Gastrocnemius medialis (tissue), 4 donors: ENCODE measurements around the gene HECTD4. TPM values are rescaled to one million over a fixed set of nuclear protein-coding genes. Genes with fewer than 3 reads are reported as not detected.

Experiments
- ATAC-seq, 2 donors: fragments of 150-250 bp; one replicate each; pipeline ENCODE4 v1.9.1; 2016
- DNase-seq, 2 donors: peaks; one replicate each; pipeline ENCODE4 v3.0.0-alpha.2; 2019
- H3K27ac ChIP-seq, 4 donors: fragments of 200-600 bp; sonication (generic); 1 replicate in 1 of 4; 2 replicates in 3 of 4; pipeline ENCODE4 v1.5.1; 2016 to 2018; ENCODE audit warnings: mild to moderate bottlenecking in 2 of 4, moderate library complexity in 1 of 4
- H3K27me3 ChIP-seq, 3 donors: fragments of 200-600 bp; sonication (generic) in 2 of 3; 1 replicate in 1 of 3; 2 replicates in 2 of 3; pipeline versions ENCODE4 v1.5.1 to v1.6.0; 2016 to 2019; ENCODE audit warnings: mild to moderate bottlenecking in 1 of 3, moderate library complexity in 1 of 3
- H3K36me3 ChIP-seq, 2 donors: fragments of 200-600 bp; sonication (generic) in 1 of 2; one replicate each; pipeline ENCODE4 v1.5.1; 2017 to 2018
- H3K4me1 ChIP-seq, 2 donors: fragments of 200-600 bp; sonication (generic) in 1 of 2; one replicate each; pipeline ENCODE4 v1.5.1; 2016 to 2017; ENCODE audit warnings: mild to moderate bottlenecking in 2 of 2
- H3K4me3 ChIP-seq, 4 donors: fragments of 200-600 bp; sonication (generic) in 3 of 4; 1 replicate in 1 of 4; 2 replicates in 3 of 4; pipeline ENCODE4 v1.5.1; 2016 to 2019; ENCODE audit warnings: mild to moderate bottlenecking in 2 of 4
- H3K9me3 ChIP-seq, 3 donors: fragments of 200-600 bp; sonication (generic) in 2 of 3; 1 replicate in 1 of 3; 2 replicates in 2 of 3; pipeline ENCODE4 v1.5.1; 2016 to 2019
- POLR2A ChIP-seq, 2 donors: fragments of 450-650 bp; IDR thresholded peaks; one replicate each; pipeline ENCODE4 v1.6.1; 2017; ENCODE audit warnings: antibody characterized with exemption in 2 of 2, mild to moderate bottlenecking in 2 of 2, moderate library complexity in 2 of 2
- in situ Hi-C, 4 donors: fragments of 200-750 bp; cut with MboI; loops; one replicate each; pipeline versions ENCODE4 v1.15.0 to v1.8.0; 2017; ENCODE audit warnings: low sequenced_read_pairs in 4 of 4
- intact Hi-C: fragments of 100-400 bp; cut with DNase I; formaldehyde crosslinking; loops from one replicate; pipeline ENCODE4 v1.15.1; 2023; ENCODE audit warnings: low total_unique reads
- total RNA-seq, 4 donors: library from RNA; depleted of rRNA; stranded (reverse); fragments of >200 nt; gene quantifications; one replicate each; pipeline versions ENCODE4 v1.1.0 to v1.2.3, GENCODE V29; 2016
- TF ChIP-seq, protein P1 (sequence below), 5 experiments: fragments of 450-650 bp in 3 of 5; fragments of 200-600 bp in 2 of 5; sonication (generic) in 2 of 5; IDR thresholded peaks in 4 of 5; conservative IDR thresholded peaks in 1 of 5; 1 replicate in 4 of 5; 2 replicates in 1 of 5; pipeline ENCODE4 v1.5.1; 2016 to 2019; ENCODE audit warnings: antibody characterized with exemption in 5 of 5, mild to moderate bottlenecking in 3 of 5, moderate library complexity in 3 of 5

Gene HECTD4
- total RNA-seq, 4 donors from 2014 or later: 12.9 to 23.3 (median 16.8) TPM

DNA sequence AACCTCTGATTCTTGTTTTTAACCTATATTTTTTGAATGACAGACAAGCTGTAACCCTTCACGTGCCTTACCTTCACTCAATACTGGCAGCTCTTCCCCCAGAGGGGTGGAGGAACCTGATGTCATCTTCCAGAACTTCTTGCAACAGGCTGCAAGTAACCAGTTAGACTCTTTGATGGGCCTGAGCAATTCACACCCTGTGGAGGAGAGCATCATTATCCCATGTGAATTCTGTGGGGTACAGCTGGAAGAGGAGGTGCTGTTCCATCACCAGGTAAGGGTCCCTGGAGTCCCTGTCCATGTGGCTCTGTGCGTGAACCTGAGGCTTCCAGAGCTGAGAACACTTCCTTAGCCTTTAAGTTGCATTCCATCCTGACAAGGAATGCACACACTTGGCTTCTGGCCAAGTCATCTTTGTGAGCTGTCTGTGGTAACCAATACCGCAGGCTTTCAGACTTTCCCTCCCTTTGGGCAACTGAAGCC is 234.2 kb downstream of the HECTD4 start:
- ATAC-seq (no peak), DNase-seq (no peak)
- intact Hi-C loops (no loop called here), in situ Hi-C loops (no loop called here)
- Histone ChIP-seq H3K27ac (no peak overlapping the region), H3K9me3 (no peaks in the 10 kb centered on the region), H3K27me3 (no peaks in the 10 kb centered on the region), H3K4me1 (no peaks in the 10 kb centered on the region), H3K4me3 (no peak overlapping the region), H3K36me3 (peaks cover 0 to 87% of the 10 kb centered on the region in 2 donors)
- TF ChIP-seq, protein P1, sequence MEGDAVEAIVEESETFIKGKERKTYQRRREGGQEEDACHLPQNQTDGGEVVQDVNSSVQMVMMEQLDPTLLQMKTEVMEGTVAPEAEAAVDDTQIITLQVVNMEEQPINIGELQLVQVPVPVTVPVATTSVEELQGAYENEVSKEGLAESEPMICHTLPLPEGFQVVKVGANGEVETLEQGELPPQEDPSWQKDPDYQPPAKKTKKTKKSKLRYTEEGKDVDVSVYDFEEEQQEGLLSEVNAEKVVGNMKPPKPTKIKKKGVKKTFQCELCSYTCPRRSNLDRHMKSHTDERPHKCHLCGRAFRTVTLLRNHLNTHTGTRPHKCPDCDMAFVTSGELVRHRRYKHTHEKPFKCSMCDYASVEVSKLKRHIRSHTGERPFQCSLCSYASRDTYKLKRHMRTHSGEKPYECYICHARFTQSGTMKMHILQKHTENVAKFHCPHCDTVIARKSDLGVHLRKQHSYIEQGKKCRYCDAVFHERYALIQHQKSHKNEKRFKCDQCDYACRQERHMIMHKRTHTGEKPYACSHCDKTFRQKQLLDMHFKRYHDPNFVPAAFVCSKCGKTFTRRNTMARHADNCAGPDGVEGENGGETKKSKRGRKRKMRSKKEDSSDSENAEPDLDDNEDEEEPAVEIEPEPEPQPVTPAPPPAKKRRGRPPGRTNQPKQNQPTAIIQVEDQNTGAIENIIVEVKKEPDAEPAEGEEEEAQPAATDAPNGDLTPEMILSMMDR (IDR thresholded peaks at IDR 0.05 in 4 of 5, conservative IDR thresholded peaks at IDR 0.05 in 1 of 5): no peak
- no peak for TF ChIP-seq POLR2A (IDR thresholded peaks at IDR 0.05)

DNA sequence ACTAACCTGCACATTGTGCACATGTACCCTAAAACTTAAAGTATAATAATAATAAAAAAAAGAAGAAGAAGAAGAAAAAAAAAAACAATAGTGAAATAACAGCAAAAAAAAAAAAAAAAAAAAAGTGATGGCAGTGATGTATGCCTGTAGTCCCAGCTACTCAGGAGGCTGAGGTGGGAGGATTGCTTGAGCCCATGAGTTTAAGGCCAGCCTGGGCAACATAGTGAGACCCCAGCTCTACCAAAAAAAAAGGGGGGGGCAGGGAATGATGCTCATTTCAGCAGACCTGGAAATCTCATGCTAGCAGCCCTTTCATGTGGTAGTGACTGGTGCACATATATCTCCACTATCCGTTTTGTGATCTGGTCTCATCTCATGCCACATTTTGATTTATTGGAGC is 236.1 kb downstream of the HECTD4 start:
- Histone ChIP-seq H3K4me1 (no peaks in the 10 kb centered on the region), H3K9me3 (no peaks in the 10 kb centered on the region), H3K36me3 (peaks cover 0 to 87% of the 10 kb centered on the region in 2 donors), H3K4me3 (no peak overlapping the region), H3K27ac (no peak overlapping the region), H3K27me3 (no peaks in the 10 kb centered on the region)
- ATAC-seq (no peak), DNase-seq (no peak)
- TF ChIP-seq, protein P1 (IDR thresholded peaks at IDR 0.05 in 4 of 5, conservative IDR thresholded peaks at IDR 0.05 in 1 of 5): no peak
- TF ChIP-seq POLR2A (IDR thresholded peaks at IDR 0.05): no peak
- in situ Hi-C loops: no loop called here
- intact Hi-C loops: no loop called here

DNA sequence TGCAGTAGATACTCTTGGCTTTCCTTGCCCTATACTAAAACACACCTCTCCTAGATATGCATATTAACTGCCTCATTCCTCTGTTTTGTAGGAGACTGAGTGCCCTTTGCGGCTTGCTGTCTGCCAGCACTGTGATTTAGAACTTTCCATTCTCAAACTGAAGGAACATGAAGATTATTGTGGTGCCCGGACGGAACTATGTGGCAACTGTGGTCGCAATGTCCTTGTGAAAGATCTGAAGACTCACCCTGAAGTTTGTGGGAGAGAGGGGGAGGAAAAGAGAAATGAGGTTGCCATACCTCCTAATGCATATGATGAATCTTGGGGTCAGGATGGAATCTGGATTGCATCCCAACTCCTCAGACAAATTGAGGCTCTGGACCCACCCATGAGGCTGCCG is 241.5 kb downstream of the HECTD4 start:
- Histone ChIP-seq H3K4me3 (no peak overlapping the region), H3K27me3 (no peaks in the 10 kb centered on the region), H3K36me3 (peaks cover 0 to 93% of the 10 kb centered on the region in 2 donors), H3K9me3 (no peaks in the 10 kb centered on the region), H3K27ac (no peak overlapping the region), H3K4me1 (no peaks in the 10 kb centered on the region)
- DNase-seq (no peak), ATAC-seq (no peak)
- TF ChIP-seq, protein P1 (IDR thresholded peaks at IDR 0.05 in 4 of 5, conservative IDR thresholded peaks at IDR 0.05 in 1 of 5): no peak
- TF ChIP-seq POLR2A (IDR thresholded peaks at IDR 0.05): no peak
- intact Hi-C loops: no loop called here
- in situ Hi-C loops: no loop called here

DNA sequence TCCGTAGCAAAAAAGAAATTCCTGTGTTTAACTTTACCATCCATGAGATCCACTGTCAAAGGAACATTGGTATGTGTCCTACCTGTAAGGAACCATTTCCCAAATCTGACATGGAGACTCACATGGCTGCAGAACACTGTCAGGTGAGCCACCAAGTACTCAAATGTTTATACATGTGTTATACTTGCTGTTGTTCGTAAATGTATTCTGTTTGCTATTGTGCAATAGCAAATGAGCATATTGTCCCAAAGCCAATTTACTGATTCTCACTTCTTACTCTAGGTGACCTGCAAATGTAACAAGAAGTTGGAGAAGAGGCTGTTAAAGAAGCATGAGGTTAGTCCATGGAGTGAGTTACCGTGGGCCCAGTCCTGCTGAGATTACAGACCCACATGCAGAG is 247.5 kb downstream of the HECTD4 start:
- no peak for DNase-seq
- Histone ChIP-seq H3K4me3 (no peak overlapping the region), H3K36me3 (peaks cover 0 to 53% of the 10 kb centered on the region in 2 donors), H3K27ac (no peak overlapping the region), H3K9me3 (no peaks in the 10 kb centered on the region), H3K4me1 (peaks cover 9 to 18% of the 10 kb centered on the region in 2 donors), H3K27me3 (no peaks in the 10 kb centered on the region)
- no peak for ATAC-seq
- intact Hi-C loops (no loop called here), in situ Hi-C loops (no loop called here)
- no peak for TF ChIP-seq POLR2A (IDR thresholded peaks at IDR 0.05)
- TF ChIP-seq, protein P1 (IDR thresholded peaks at IDR 0.05 in 4 of 5, conservative IDR thresholded peaks at IDR 0.05 in 1 of 5): no peak

DNA sequence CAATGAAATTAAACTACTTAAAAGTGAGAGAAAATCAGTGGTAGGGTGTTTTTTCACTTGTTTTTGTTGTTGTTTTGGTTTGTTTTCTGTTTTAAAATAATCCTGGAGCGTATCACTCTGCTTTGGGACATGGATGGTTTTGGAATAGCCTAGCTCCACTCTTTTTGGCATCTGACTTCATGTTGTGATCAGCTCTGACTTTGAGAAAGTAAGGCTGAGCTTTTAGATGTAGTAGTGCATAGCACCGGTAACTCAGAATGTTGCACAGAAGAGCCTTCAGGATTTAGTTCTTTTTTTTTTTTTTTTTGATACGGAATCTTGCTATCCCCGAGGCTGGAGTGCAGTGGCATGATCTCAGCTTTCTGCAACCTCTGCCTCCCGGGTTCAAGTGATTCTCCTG is 248.8 kb downstream of the HECTD4 start:
- intact Hi-C loops: no loop called here
- Histone ChIP-seq H3K9me3 (no peaks in the 10 kb centered on the region), H3K4me3 (no peak overlapping the region), H3K4me1 (peaks cover 10 to 24% of the 10 kb centered on the region in 2 donors), H3K36me3 (peaks cover 0 to 41% of the 10 kb centered on the region in 2 donors), H3K27me3 (no peaks in the 10 kb centered on the region), H3K27ac (no peak overlapping the region)
- ATAC-seq (no peak), DNase-seq (no peak)
- in situ Hi-C loops: no loop called here
- TF ChIP-seq POLR2A (IDR thresholded peaks at IDR 0.05): no peak
- TF ChIP-seq, protein P1 (IDR thresholded peaks at IDR 0.05 in 4 of 5, conservative IDR thresholded peaks at IDR 0.05 in 1 of 5): no peak
